Trophoblast cell (in vitro differentiated cells and primary cell): ENCODE data around the gene TCERG1L.

ENCODE experiments used
- DNase-seq, 2 donors: peaks; one replicate each; pipeline ENCODE4 v3.0.0-alpha.2; 2016
- H2AFZ ChIP-seq: 2 replicates; pipeline ENCODE4 v1.6.1; 2013; ENCODE audit warnings: low read length, moderate library complexity, mild to moderate bottlenecking; ENCODE audit not compliant: insufficient read depth, poor library complexity
- H2AK5ac ChIP-seq: 2 replicates; pipeline ENCODE4 v1.6.1; 2013; ENCODE audit warnings: mild to moderate bottlenecking, low read length
- H2BK120ac ChIP-seq: 2 replicates; pipeline ENCODE4 v1.6.1; 2013; ENCODE audit warnings: low read length, mild to moderate bottlenecking, moderate library complexity; ENCODE audit not compliant: insufficient read depth, poor library complexity
- H2BK12ac ChIP-seq: 2 replicates; pipeline ENCODE4 v1.6.1; 2013; ENCODE audit warnings: mild to moderate bottlenecking, low read length, moderate library complexity
- H2BK5ac ChIP-seq: 2 replicates; pipeline ENCODE4 v1.6.1; 2013; ENCODE audit warnings: low read length, low read depth, moderate library complexity, mild to moderate bottlenecking; ENCODE audit not compliant: poor library complexity
- H3K14ac ChIP-seq: 2 replicates; pipeline ENCODE4 v1.6.1; 2013; ENCODE audit warnings: mild to moderate bottlenecking, low read length
- H3K18ac ChIP-seq: 2 replicates; pipeline ENCODE4 v1.6.1; 2013; ENCODE audit warnings: mild to moderate bottlenecking, low read length
- H3K23ac ChIP-seq: 2 replicates; pipeline ENCODE4 v1.6.1; 2013; ENCODE audit warnings: low read length
- H3K27ac ChIP-seq: 2 replicates; pipeline ENCODE4 v1.5.1; 2013; ENCODE audit warnings: low read depth, mild to moderate bottlenecking, inconsistent platforms, low read length, moderate library complexity
- H3K27me3 ChIP-seq: 2 replicates; pipeline ENCODE4 v1.6.1; 2013; ENCODE audit warnings: inconsistent platforms, mild to moderate bottlenecking, low read length, moderate library complexity; ENCODE audit not compliant: insufficient read depth
- H3K36me3 ChIP-seq, 2 experiments: 1 replicate in 1 of 2; 2 replicates in 1 of 2; pipeline ENCODE4 v1.6.1; 2013; ENCODE audit warnings: low read length in 2 of 2, mild to moderate bottlenecking in 2 of 2, moderate library complexity in 1 of 2; ENCODE audit not compliant: insufficient read depth in 2 of 2, control insufficient read depth in 1 of 2
- H3K4ac ChIP-seq: 2 replicates; pipeline ENCODE4 v1.6.1; 2013; ENCODE audit warnings: low read depth, mild to moderate bottlenecking, low read length, moderate library complexity
- H3K4me1 ChIP-seq, 2 experiments: 1 replicate in 1 of 2; 2 replicates in 1 of 2; pipeline ENCODE4 v1.6.1; 2013; ENCODE audit warnings: low read length in 2 of 2, mild to moderate bottlenecking in 2 of 2, moderate library complexity in 1 of 2; ENCODE audit not compliant: insufficient read depth in 2 of 2, control insufficient read depth in 1 of 2
- H3K4me2 ChIP-seq: 2 replicates; pipeline ENCODE4 v1.6.1; 2013; ENCODE audit warnings: inconsistent platforms, mild to moderate bottlenecking, low read length, moderate library complexity
- H3K4me3 ChIP-seq: 2 replicates; pipeline ENCODE4 v1.5.1; 2013; ENCODE audit warnings: mild to moderate bottlenecking, low read depth, low read length, inconsistent platforms
- H3K79me1 ChIP-seq: one replicate; pipeline ENCODE4 v1.6.1; 2013; ENCODE audit warnings: low read length
- H3K79me2 ChIP-seq: 2 replicates; pipeline ENCODE4 v1.6.1; 2013; ENCODE audit warnings: low read length, mild to moderate bottlenecking; ENCODE audit not compliant: control insufficient read depth, insufficient read depth, poor library complexity
- H3K9ac ChIP-seq: 2 replicates; pipeline ENCODE4 v1.6.1; 2013; ENCODE audit warnings: mild to moderate bottlenecking, low read length
- H3K9me3 ChIP-seq: 2 replicates; pipeline ENCODE4 v1.6.1; 2013; ENCODE audit warnings: low read depth, mild to moderate bottlenecking, control low read depth, inconsistent platforms, low read length; ENCODE audit not compliant: insufficient read depth
- H4K12ac ChIP-seq: 2 replicates; pipeline ENCODE4 v1.6.1; 2013; ENCODE audit warnings: low read depth, mild to moderate bottlenecking, low read length, moderate library complexity
- H4K8ac ChIP-seq: 2 replicates; pipeline ENCODE4 v1.6.1; 2013; ENCODE audit warnings: low read depth, mild to moderate bottlenecking, low read length, moderate library complexity
- H4K91ac ChIP-seq: one replicate; pipeline ENCODE4 v1.6.1; 2013; ENCODE audit warnings: low read depth, mild to moderate bottlenecking, low read length, moderate library complexity
- WGBS: extraction: QIAGEN DNeasy Blood & Tissue Kit; methylation state at CpG from one replicate; pipeline ENCODE4 v1.1.7; 2013; ENCODE audit warnings: missing lambda C conversion rate; ENCODE audit not compliant: insufficient read length, insufficient coverage; ENCODE audit errors: extremely low coverage; 5-methylcytosine and 5-hydroxymethylcytosine counted together

TCERG1L gene

DNA sequence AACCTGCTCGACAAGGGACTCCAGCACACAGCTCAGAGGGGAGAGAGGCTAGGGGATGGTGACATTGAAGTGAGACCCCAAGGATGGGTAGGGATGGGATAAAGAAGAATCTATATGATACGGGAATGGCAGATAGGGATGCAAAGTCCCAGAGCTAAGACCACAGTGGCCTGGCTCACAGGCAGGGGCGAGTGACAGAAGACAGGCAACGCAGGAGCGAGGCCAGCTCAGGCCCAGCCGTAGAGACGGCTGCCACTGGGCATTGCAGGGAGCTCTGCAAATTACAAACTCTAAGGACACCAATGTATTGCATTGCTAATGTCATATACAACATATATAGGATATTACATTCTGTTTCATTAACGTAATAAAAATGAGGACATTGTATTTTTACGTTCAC, 131.4 kb downstream of the TCERG1L start:
- Histone ChIP-seq H3K18ac (no peak overlapping the region), H3K23ac (no peak overlapping the region), H3K27ac (no peak overlapping the region), H4K91ac (no peak overlapping the region), H3K27me3 (no peaks in the 10 kb centered on the region), H3K4me1 (no peaks in the 10 kb centered on the region), H3K36me3 (no peaks in the 10 kb centered on the region), H2AFZ (no peak overlapping the region), H3K79me2 (no peaks in the 10 kb centered on the region), H3K79me1 (no peaks in the 10 kb centered on the region), H2BK12ac (no peak overlapping the region), H2BK120ac (no peak overlapping the region), H4K12ac (no peak overlapping the region), H3K9ac (no peak overlapping the region), H4K8ac (no peak overlapping the region), H3K14ac (no peak overlapping the region), H2AK5ac (no peak overlapping the region), H2BK5ac (no peak overlapping the region), H3K4me3 (no peak overlapping the region), H3K9me3 (peaks cover 12% of the 10 kb centered on the region), H3K4me2 (no peak overlapping the region), H3K4ac (no peak overlapping the region)
- no CpG with 5 or more reads among the region's 9 CpGs for WGBS
- no peak for DNase-seq

GRCh38 chr10:131179361-131179760, 132.2 kb downstream of the TCERG1L start:
- peaks cover 10% of the 10 kb centered on the region for H3K9me3 ChIP-seq
- H3K18ac ChIP-seq = no peak overlapping the region
- no peak overlapping the region for H2BK120ac ChIP-seq
- no CpG with 5 or more reads among the region's 10 CpGs for WGBS
- no peak overlapping the region for H2BK5ac ChIP-seq
- no peak overlapping the region for H3K27ac ChIP-seq
- H4K8ac ChIP-seq = no peak overlapping the region
- DNase-seq = no peak
- H2AFZ ChIP-seq = no peak overlapping the region
- no peaks in the 10 kb centered on the region for H3K79me1 ChIP-seq
- H3K79me2 ChIP-seq = no peaks in the 10 kb centered on the region
- no peaks in the 10 kb centered on the region for H3K36me3 ChIP-seq
- H3K9ac ChIP-seq = no peak overlapping the region
- H4K12ac ChIP-seq = no peak overlapping the region
- no peak overlapping the region for H3K4me3 ChIP-seq
- H3K14ac ChIP-seq = no peak overlapping the region
- H3K4ac ChIP-seq = no peak overlapping the region
- H3K27me3 ChIP-seq = no peaks in the 10 kb centered on the region
- no peak overlapping the region for H2AK5ac ChIP-seq
- no peaks in the 10 kb centered on the region for H3K4me1 ChIP-seq
- H2BK12ac ChIP-seq = no peak overlapping the region
- no peak overlapping the region for H4K91ac ChIP-seq
- no peak overlapping the region for H3K23ac ChIP-seq
- H3K4me2 ChIP-seq = no peak overlapping the region

- Histone ChIP-seq H3K23ac (no peak overlapping the region), H3K79me1 (no peaks in the 10 kb centered on the region), H3K18ac (no peak overlapping the region), H3K14ac (no peak overlapping the region), H3K79me2 (no peaks in the 10 kb centered on the region), H3K36me3 (no peaks in the 10 kb centered on the region), H3K4me2 (no peak overlapping the region), H3K9ac (no peak overlapping the region), H4K12ac (no peak overlapping the region), H3K4ac (no peak overlapping the region), H3K4me1 (no peaks in the 10 kb centered on the region), H3K27me3 (no peaks in the 10 kb centered on the region), H2BK12ac (no peak overlapping the region), H2BK5ac (no peak overlapping the region), H2AK5ac (no peak overlapping the region), H4K8ac (no peak overlapping the region), H3K9me3 (peaks cover 10% of the 10 kb centered on the region), H2AFZ (no peak overlapping the region), H3K4me3 (no peak overlapping the region), H4K91ac (no peak overlapping the region), H3K27ac (no peak overlapping the region), H2BK120ac (no peak overlapping the region)
- WGBS = no CpG with 5 or more reads among the region's 29 CpGs
- no peak for DNase-seq
Observed at GRCh38 chr10:131178521-131179331, 132.8 kb downstream of the TCERG1L start.

- no CpG with 5 or more reads among the region's 31 CpGs for WGBS
- H3K79me2 ChIP-seq = no peaks in the 10 kb centered on the region
Observed at GRCh38 chr10:131177431-131178327, 133.8 kb downstream of the TCERG1L start.

More at GRCh38 chr10:131177431-131178327, 133.8 kb downstream of the TCERG1L start:
- Histone ChIP-seq H3K4ac (no peak overlapping the region), H2BK12ac (no peak overlapping the region), H2AFZ (no peak overlapping the region), H3K14ac (no peak overlapping the region), H4K91ac (no peak overlapping the region), H3K9me3 (peaks cover 10% of the 10 kb centered on the region), H2BK120ac (no peak overlapping the region), H2BK5ac (no peak overlapping the region), H3K4me3 (no peak overlapping the region), H2AK5ac (no peak overlapping the region), H3K23ac (no peak overlapping the region), H3K4me2 (no peak overlapping the region), H3K9ac (no peak overlapping the region), H3K36me3 (no peaks in the 10 kb centered on the region), H4K8ac (no peak overlapping the region), H3K18ac (no peak overlapping the region), H3K27me3 (no peaks in the 10 kb centered on the region), H3K27ac (no peak overlapping the region), H4K12ac (no peak overlapping the region), H3K79me1 (no peaks in the 10 kb centered on the region), H3K4me1 (no peaks in the 10 kb centered on the region)
- no peak for DNase-seq
